Esophagus squamous epithelium (tissue), 5 donors: Measurements from ENCODE around the gene SEMA5A. TPM values are rescaled to one million over a fixed set of nuclear protein-coding genes. Genes with fewer than 3 reads are reported as not detected.

ENCODE experiments used
- DNase-seq: peaks from one replicate; lab custom pipeline; 2025; lab: John Stamatoyannopoulos, UW
- H3K27ac ChIP-seq, 4 donors: fragments of 200-600 bp; sonication (generic); one replicate each; pipeline ENCODE4 v1.5.1; 2016 to 2019; ENCODE audit warnings: mild to moderate bottlenecking in 1 of 4
- H3K27me3 ChIP-seq, 4 donors: fragments of 200-600 bp; sonication (generic); 1 replicate in 3 of 4; 2 replicates in 1 of 4; pipeline versions ENCODE4 v1.5.1 to v1.6.0; 2017 to 2021; ENCODE audit warnings: antibody characterized with exemption in 1 of 4
- H3K36me3 ChIP-seq, 3 donors: fragments of 200-600 bp; sonication (generic); one replicate each; pipeline ENCODE4 v1.5.1; 2016 to 2019
- H3K4me1 ChIP-seq, 3 donors: fragments of 200-600 bp; sonication (generic); one replicate each; pipeline ENCODE4 v1.5.1; 2017 to 2019
- H3K4me3 ChIP-seq, 4 donors: fragments of 200-600 bp; sonication (generic); 1 replicate in 3 of 4; 2 replicates in 1 of 4; pipeline ENCODE4 v1.5.1; 2016 to 2019; ENCODE audit warnings: mild to moderate bottlenecking in 2 of 4, moderate library complexity in 1 of 4
- H3K9me3 ChIP-seq, 3 donors: fragments of 200-600 bp; sonication (generic); one replicate each; pipeline ENCODE4 v1.5.1; 2016 to 2019
- CTCF ChIP-seq, 6 experiments: fragments of 450-650 bp in 4 of 6; fragments of 200-600 bp in 2 of 6; sonication (generic) in 2 of 6; IDR thresholded peaks; one replicate each; pipeline ENCODE4 v1.5.1; 2016 to 2019; ENCODE audit warnings: antibody characterized with exemption in 6 of 6, mild to moderate bottlenecking in 4 of 6, moderate library complexity in 4 of 6
- POLR2A ChIP-seq, 4 donors: fragments of 450-650 bp; IDR thresholded peaks; one replicate each; pipeline ENCODE4 v1.6.1; 2017; ENCODE audit warnings: antibody characterized with exemption in 4 of 4, mild to moderate bottlenecking in 4 of 4, moderate library complexity in 3 of 4
- WGBS, 2 donors: methylation state at CpG; one replicate each; pipeline ENCODE4 v1.1.5; 2018; 5-methylcytosine and 5-hydroxymethylcytosine counted together
- intact Hi-C: fragments of 100-400 bp; cut with DNase I; formaldehyde crosslinking; loops from one replicate; pipeline ENCODE4 v1.15.0; 2022
- total RNA-seq, 4 donors: library from RNA; depleted of rRNA; stranded (reverse); fragments of >200 nt; gene quantifications; one replicate each; pipeline ENCODE4 v1.1.0, GENCODE V29; 2016
- donor health status: DM: yes; HTN: yes; CAD: no.

Gene SEMA5A
- total RNA-seq, 4 donors from 2014 or later, result 3.9 to 9.4 (median 8.4) TPM

- intact Hi-C loops, result no loop called here
Observed at GRCh38 chr5:9051779-9052178, 494.1 kb downstream of the SEMA5A start.

DNA sequence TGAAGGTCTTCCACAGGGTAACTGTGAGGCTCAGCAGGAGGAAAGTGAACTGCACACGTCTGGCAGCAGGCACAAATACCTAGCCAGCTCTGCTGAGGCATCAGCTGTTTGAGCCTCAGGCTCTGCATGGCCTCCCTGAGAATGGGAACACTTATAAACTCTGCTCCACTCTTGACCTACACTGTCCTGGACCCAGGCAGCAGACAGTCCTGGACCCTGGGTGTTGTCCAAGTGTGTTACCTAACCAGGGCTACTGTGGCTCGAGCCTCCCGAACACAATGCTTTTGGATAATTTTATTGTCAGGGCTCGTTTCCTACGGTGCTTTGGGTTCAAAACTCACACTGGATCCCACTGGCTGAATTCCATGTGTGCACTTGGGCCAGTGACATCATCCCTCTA, 497.9 kb downstream of the SEMA5A start:
- Histone ChIP-seq H3K27me3 (no peaks in the 10 kb centered on the region), H3K4me3 (no peak overlapping the region), H3K4me1 (peaks cover 0 to 16% (median 0%) of the 10 kb centered on the region in 3 donors), H3K9me3 (no peaks in the 10 kb centered on the region), H3K27ac (no peak overlapping the region), H3K36me3 (peaks cover 0 to 29% (median 0%) of the 10 kb centered on the region in 3 donors)
- no peak for TF ChIP-seq POLR2A (IDR thresholded peaks at IDR 0.05)
- TF ChIP-seq CTCF (IDR thresholded peaks at IDR 0.05), result no peak
- no peak for DNase-seq
- 84 to 88% methylated on average over 4 to 5 of the region's 5 CpGs for WGBS, 2 donors
- intact Hi-C loops, result no loop called here

More at GRCh38 chr5:9051779-9052178, 494.1 kb downstream of the SEMA5A start:
- peaks cover 0 to 31% (median 0%) of the 10 kb centered on the region in 3 donors for H3K4me1 ChIP-seq
- peaks cover 0 to 19% (median 0%) of the 10 kb centered on the region in 3 donors for H3K36me3 ChIP-seq
- H3K4me3 ChIP-seq, result no peak overlapping the region
- DNase-seq, result no peak
- H3K27ac ChIP-seq, result no peak overlapping the region
- 80 to 97% methylated on average over 4 to 11 of the region's 11 CpGs for WGBS, 2 donors
- no peaks in the 10 kb centered on the region for H3K9me3 ChIP-seq
- no peak for TF ChIP-seq POLR2A (IDR thresholded peaks at IDR 0.05)
- no peak for TF ChIP-seq CTCF (IDR thresholded peaks at IDR 0.05)
- H3K27me3 ChIP-seq, result no peaks in the 10 kb centered on the region

GRCh38 chr5:9046756-9047481, 499.0 kb downstream of the SEMA5A start:
- intact Hi-C loops, result no loop called here
- peaks cover 0 to 32% (median 0%) of the 10 kb centered on the region in 3 donors for H3K36me3 ChIP-seq
- no peak for DNase-seq
- WGBS, 2 donors, result 50 to 56% methylated on average over 3 of the region's 3 CpGs
- TF ChIP-seq POLR2A (IDR thresholded peaks at IDR 0.05) (no peak), CTCF (IDR thresholded peaks at IDR 0.05) (no peak)
- no peaks in the 10 kb centered on the region for H3K27me3 ChIP-seq
- H3K9me3 ChIP-seq, result no peaks in the 10 kb centered on the region
- H3K4me3 ChIP-seq, result no peak overlapping the region
- peak overlapping the region in 3 of 4 donors; percentile 8 to 33 (median 9) for H3K27ac ChIP-seq
- peaks cover 0 to 16% (median 0%) of the 10 kb centered on the region in 3 donors for H3K4me1 ChIP-seq

DNA sequence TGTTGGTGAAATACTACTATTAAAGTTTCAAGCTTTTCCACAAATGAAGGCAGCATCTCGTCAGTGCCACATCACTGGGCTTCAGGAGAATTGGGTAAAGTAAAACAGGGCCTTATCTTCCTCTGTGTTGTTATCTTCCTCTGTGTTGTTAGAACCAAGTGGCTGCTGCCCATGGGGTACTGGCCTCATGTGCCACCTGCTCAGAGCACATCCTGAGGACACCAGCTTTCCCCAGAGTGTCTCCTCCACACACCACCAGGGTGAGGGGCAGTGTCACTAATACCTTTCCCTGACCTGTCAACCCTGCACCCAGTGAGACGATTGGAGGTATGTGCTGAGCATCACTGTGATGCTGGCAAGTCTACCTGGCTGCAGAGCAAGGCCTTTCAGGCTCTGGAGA, 499.9 kb downstream of the SEMA5A start:
- peaks cover 0 to 34% (median 0%) of the 10 kb centered on the region in 3 donors for H3K36me3 ChIP-seq
- WGBS, 2 donors, result 62 to 78% methylated on average over 1 to 2 of the region's 2 CpGs
- H3K4me1 ChIP-seq, result peaks cover 0 to 16% (median 0%) of the 10 kb centered on the region in 3 donors
- H3K9me3 ChIP-seq, result no peaks in the 10 kb centered on the region
- TF ChIP-seq POLR2A (IDR thresholded peaks at IDR 0.05) (no peak), CTCF (IDR thresholded peaks at IDR 0.05) (no peak)
- no peak overlapping the region for H3K27ac ChIP-seq
- intact Hi-C loops, result no loop called here
- no peaks in the 10 kb centered on the region for H3K27me3 ChIP-seq
- DNase-seq, result no peak
- H3K4me3 ChIP-seq, result no peak overlapping the region

DNA sequence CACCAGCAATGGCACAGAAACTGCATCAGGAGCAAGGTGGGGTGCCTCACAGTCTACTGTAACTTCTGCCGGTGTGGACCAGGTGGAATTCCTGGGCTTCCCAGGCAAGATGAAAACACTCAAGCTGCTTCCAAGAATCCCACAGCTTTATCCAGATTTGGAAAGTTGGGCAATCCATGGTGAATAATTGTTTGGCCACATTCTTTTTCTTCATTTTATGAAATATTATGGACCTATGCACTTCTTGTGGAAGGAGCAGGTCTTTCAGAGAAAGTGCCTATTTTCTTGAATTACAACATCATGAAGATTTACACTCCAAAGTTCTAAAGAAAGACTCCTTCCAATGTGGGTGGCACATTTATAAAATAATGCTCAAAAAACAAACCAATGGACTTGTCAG, 503.6 kb downstream of the SEMA5A start:
- intact Hi-C loops, result no loop called here
- DNase-seq, result no peak
- Histone ChIP-seq H3K9me3 (no peaks in the 10 kb centered on the region), H3K27ac (no peak overlapping the region), H3K4me3 (no peak overlapping the region), H3K36me3 (peaks cover 0 to 24% (median 0%) of the 10 kb centered on the region in 3 donors), H3K4me1 (peaks cover 0 to 10% (median 0%) of the 10 kb centered on the region in 3 donors), H3K27me3 (no peaks in the 10 kb centered on the region)
- TF ChIP-seq POLR2A (IDR thresholded peaks at IDR 0.05) (no peak), CTCF (IDR thresholded peaks at IDR 0.05) (no peak)
- WGBS, 2 donors, result 85 to 100% methylated on average over 1 of the region's 1 CpG
